GM18505 (cell line): ENCODE data around the gene RNU6-9.

Experiments used
- ATAC-seq: cut with Tn5 transposase; IDR thresholded peaks from one replicate; pipeline ENCODE4 v1.9.1; 2021; ENCODE audit not compliant: unreplicated experiment
- POLR2A ChIP-seq: IDR thresholded peaks from 4 replicates; pipeline ENCODE4 v1.6.1; 2011; ENCODE audit warnings: borderline replicate concordance; ENCODE audit not compliant: insufficient read depth, insufficient read length; ENCODE audit errors: extremely low read depth

RNU6-9 gene

DNA sequence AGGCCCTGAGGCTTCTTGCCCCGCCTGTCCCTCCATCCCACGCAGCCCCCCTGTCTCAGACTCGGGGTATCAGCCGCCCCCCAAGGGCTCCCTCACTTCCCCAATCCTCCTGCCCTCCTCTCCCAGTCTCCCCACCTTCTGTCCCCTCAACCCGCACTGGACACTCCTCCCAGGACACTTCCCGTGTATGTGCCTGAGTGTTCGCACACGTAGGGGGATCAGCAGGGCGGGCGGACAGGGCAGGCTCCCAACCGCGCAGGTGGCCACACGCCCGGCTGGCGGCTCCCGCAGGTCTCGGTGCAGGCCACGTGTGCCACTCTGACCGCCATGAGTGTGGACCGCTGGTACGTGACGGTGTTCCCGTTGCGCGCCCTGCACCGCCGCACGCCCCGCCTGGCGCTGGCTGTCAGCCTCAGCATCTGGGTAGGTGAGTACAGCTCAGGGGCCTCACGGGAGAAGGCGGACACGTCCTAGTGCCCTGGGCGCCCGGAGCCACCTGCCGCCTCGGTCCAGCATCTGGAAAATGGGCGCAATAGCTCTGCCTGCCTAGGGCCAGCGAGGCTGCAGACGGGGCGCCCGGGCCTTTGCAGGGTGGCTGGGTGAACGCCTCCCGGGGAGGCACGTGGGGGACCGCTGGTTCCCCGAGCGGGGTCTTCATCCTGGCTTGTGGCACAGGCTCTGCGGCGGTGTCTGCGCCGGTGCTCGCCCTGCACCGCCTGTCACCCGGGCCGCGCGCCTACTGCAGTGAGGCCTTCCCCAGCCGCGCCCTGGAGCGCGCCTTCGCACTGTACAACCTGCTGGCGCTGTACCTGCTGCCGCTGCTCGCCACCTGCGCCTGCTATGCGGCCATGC, 26.1 kb downstream of the RNU6-9 start:
- no peak for TF ChIP-seq POLR2A

DNA sequence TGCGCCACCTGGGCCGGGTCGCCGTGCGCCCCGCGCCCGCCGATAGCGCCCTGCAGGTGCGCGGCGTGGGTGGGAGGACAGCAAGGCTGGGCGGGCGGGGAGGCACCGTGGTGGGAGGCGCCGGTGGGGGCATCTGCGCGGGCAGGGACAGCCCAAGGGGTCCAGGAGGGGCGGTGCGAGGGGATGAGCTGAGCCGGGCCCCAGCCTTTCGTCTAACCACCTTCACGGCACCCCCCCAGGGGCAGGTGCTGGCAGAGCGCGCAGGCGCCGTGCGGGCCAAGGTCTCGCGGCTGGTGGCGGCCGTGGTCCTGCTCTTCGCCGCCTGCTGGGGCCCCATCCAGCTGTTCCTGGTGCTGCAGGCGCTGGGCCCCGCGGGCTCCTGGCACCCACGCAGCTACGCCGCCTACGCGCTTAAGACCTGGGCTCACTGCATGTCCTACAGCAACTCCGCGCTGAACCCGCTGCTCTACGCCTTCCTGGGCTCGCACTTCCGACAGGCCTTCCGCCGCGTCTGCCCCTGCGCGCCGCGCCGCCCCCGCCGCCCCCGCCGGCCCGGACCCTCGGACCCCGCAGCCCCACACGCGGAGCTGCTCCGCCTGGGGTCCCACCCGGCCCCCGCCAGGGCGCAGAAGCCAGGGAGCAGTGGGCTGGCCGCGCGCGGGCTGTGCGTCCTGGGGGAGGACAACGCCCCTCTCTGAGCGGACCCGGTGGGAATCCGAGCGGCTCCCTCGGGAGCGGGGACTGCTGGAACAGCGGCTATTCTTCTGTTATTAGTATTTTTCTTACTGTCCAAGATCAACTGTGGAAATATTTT, 27.0 kb downstream of the RNU6-9 start:
- TF ChIP-seq POLR2A, result peak; percentile 33
- ATAC-seq, result no peak

More for the DNA sequence above, 26.1 kb downstream of the RNU6-9 start:
- no peak for ATAC-seq

DNA sequence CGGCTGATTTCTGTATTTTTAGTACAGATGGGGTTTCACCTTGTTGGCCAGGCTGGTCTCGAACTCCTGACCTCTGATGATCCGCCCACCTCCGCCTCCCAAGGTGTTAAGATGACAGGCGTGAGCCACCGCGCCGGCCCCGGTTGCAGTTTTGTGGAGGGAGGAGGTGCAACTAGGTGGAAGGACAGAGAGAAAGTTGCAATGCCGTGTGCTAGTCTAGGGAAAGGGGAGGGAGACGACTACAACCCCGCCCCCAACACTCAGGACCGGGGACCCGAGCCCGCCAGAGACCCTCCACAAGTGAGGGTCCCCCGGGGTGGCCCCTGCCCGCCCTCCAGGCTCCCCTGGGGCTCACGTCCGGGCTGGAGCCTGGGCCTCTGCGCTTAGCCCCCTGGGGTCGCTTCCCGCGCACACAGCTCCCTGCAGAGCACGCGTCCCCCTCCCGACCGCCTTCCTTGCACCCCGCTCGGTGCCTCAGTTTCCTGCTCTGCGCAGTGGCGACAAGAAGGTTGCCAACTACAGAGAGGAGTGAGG, 31.3 kb downstream of the RNU6-9 start:
- TF ChIP-seq POLR2A, result no peak
- ATAC-seq, result peak; percentile 0

DNA sequence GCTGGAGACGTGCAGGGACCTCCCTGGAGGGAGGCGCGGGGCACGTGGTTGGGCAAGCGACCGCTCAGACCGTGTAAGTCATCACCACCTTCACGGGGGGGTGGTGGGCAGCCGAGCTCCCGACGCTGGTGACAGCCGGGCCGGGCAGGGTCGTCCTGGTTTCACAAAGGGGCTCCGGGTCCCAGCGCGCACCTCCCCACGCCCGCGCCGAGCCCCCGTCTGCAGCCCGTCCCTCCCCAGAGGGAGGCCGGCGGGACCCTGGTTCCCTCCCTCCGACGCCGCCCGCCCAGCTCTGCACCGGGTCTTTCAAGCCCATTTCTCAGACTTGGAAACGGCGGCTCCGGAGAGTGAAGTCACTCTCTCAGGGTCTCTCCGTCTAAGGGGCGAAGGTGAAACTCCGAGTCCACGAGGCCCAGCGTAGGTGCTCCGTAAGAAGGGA, 31.8 kb downstream of the RNU6-9 start:
- ATAC-seq, result peak; percentile 28
- peak; percentile 49 for TF ChIP-seq POLR2A

DNA sequence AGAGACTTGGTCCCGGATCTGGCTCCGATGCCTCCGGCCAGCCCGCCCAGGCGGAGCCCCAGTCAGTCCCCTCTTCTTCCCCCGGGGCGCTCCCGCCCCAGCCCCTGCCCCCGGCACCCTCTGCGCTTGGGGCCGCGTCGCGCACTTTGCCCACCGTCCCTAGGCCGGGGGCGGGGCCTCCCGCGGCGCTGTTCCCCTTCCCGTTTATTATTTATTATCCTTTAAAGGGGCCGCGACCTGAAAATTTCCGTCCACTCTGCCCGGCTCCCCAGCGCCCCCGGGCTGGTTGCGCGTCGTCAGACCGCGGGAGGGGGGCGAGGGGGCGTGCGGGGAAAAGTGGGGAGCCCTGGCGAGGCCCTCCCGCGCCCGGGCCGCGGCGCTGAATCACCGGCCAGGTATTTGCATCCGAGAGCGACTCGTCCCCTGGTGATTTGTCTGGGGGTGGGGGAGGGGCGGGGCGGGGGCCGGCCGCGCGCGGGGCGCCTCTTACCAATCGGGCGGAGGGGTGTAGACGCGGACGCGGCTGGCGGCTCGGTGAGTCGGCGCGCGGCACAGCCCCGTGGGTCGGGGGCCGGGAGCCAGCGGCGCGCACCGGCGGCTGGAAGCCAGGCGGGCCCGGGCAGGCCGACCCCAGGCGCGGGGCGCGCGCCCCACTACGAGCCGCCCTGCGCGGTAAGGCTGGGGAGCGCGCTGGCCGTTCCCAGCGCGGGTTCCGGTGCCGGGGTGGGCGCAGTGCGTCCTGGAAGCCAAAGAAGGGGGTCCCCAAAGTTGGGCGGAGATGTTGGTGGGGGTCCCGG, 32.4 kb downstream of the RNU6-9 start, which contains the start of gene ARID3A:
Gene ARID3A (plus strand): TSS at position 510 of the 797 bp plus-strand sequence. CDS start 3,494 bp downstream, outside the sequence.
- peak; percentile 61 for TF ChIP-seq POLR2A
- ATAC-seq, result peak; percentile 39

DNA sequence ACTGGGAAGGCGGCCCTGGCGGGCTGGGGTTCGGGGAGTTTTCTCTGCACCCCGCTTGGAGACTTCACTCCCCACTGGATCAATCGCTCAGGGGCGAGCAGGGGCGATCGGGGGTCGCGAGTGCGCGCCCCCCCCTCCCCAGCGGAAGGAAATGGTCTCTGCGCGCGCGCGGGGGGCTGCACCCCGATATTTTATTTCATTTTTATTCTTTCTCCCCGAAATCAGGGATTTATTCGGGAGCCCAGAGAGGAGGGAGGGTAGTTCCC, 33.0 kb downstream of the RNU6-9 start:
- no peak for TF ChIP-seq POLR2A
- no peak for ATAC-seq

DNA sequence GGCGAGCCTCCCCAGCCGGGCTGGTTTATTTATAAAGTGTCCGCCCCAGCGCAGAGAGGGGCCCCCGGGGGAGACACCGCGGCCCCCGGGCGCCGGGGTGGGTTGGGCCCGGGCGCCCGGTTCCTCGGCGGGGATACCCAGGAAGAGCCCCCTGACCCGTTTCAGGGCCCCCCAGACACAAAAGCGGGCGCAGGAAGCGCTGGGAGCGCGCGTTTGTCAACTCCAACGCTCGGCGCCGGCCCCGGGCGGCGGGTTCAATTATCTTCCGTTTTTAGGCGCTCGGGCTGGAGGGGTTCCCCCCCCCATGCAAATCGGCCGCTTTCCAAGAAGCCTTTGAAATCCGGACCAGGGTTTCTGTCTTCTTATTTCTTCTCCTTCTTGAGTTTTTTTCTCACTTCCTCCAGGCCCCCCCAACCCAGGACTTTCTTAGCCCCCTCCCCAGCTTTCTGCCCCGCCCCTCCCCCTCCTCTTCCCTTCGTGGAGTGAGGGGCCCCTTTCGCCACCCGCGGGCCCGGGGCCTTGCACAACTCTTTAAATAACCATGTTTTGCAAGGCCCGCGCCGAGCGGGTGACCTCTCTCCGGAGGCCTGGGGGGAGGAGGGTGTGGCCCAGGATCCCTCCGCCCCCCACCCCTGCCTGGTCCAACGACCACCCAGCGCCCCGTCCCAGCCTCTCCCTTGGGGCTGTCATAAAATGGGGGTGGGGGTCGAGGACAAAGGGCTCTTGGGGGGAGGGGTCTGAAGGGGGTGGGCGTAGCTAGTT, 33.5 kb downstream of the RNU6-9 start:
- ATAC-seq, result no peak
- peak; percentile 66 for TF ChIP-seq POLR2A

DNA sequence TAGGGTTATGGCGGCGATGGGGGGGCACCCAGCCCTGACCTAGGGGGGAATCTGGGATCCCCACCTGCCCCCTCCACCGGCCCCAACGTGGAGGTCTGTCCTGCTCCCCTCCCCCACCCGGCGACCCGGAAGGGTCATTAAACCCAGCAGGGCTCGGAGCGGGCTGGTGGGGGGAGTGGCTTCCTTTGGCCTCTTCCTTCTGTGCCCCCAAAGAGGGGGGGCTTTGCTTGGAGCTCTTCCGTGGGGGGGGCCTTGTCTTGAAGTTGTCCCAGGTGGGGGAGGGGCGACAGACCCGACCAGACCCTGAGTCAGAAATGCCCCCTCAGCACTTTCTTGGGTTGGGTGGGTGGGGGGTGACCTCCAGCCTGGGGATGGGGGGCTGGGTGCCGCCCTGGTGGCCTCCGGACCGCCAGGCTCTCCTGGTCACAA, 34.1 kb downstream of the RNU6-9 start:
- no peak for TF ChIP-seq POLR2A
- ATAC-seq, result no peak

DNA sequence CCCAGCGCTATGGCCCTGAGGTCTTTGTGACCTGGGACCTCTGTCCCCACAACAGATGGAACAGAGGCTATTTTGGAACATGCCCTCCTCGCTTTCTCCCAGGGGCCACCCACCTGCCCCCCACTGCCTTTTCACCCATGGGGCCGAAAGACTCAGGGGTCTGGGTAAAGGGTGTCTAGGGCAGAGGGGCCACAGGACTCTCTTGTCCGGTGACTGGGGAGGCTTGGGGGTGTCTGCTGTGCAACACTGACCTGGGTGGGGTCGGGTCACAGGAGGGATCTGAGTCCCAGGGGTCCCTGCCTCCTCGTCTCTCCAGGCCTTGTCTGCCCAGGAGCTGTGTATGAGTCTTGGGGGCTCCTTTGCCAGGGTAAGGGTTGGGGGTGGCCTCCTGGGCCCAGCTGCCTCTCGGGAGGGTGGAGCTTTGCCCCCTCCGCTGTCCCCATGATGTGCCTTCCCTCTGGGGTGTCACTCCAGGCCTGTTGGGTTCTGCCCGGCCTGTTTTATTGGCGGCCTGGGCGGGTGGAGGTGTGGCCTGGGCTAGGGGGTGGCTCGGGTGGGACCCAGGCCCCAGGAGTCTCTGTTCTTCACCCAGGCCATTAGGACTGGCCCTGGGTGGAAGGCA, 34.6 kb downstream of the RNU6-9 start:
- no peak for TF ChIP-seq POLR2A
- no peak for ATAC-seq

DNA sequence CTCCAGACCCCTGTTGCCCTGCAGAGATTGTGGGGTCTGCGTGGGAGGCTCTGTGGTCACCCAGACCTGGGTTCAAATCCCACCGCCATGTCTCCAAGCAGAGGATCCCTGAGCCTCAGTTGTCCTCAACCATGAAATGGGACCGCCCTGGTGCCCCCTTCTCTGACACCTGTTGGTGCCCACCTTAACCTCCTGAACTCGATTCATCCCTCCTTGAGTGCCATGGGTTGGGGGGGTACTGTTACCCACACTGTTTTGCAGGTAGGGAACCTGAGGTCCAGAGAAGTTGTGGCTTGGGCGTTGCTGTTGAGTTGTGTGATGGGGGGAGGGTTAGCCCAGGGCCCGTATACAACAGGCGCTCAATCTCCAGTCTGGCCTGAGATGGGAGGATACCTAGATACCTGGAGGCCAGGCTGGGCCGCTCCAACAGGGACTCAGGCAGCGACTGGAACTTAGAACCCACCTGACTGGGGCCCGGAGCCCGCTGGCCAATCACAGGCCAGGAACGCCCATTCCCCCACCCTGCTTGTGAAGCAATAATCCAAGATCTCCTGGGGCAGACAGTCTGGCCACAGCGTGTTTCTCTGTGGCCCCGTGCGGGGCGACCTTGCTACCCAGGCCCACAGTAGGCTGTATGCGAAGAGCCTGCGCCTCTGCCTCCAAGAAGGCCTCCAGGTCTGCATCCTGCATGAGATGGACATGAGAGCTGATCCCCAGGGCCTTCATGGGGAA, 35.4 kb downstream of the RNU6-9 start:
- no peak for ATAC-seq
- no peak for TF ChIP-seq POLR2A

DNA sequence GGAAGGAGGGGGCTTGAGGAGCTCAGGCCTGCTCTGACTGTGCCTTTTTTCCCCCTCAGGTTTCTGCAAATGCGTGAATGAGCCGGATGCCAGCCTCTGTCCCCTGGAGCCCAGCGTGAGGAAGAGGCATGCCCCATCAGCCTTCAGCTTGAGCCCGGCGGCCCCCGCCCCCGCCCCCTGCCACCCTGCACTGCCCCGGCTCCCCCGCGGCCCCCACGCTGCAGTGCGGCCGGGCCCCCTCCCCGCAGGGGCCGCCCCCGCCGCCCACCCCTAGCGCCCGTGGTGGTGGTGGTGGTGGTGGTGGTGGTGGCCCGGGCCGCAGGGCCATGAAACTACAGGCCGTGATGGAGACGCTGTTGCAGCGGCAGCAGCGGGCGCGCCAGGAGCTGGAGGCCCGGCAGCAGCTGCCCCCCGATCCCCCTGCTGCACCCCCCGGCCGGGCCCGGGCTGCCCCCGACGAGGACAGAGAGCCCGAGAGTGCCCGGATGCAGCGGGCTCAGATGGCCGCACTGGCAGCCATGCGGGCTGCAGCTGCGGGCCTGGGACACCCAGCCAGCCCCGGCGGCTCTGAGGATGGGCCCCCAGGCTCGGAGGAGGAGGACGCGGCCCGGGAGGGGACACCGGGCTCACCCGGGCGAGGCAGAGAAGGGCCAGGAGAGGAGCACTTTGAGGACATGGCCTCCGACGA, 36.1 kb downstream of the RNU6-9 start:
- no peak for ATAC-seq

DNA sequence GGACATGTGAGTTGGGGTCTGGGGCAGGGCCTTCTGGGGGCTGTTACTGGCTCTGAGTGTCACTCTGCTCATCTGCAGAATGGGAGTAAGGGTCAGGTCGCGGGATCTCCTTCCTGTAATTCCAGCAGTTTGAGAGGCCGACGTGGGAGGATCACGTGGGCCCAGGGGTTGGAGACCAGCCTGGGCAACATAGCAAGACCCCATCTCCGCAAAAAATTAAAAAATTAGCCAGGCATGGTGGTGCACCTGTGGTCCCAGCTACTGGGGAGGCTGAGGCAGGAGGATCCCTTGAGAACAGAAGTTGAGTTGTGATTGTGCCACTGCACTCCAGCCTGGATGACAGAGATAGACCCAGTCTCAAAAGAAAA, 36.6 kb downstream of the RNU6-9 start:
- ATAC-seq, result no peak
- TF ChIP-seq POLR2A, result no peak

More for the DNA sequence above, 36.1 kb downstream of the RNU6-9 start:
- TF ChIP-seq POLR2A, result no peak
